GM12892 (cell line): ENCODE data around the gene ANKRD9.

Experiments
- POLR2A ChIP-seq: IDR thresholded peaks from 2 replicates; pipeline ENCODE4 v1.6.1; 2011; ENCODE audit warnings: low read depth, low read length, control low read depth
- POLR2AphosphoS5 ChIP-seq: IDR thresholded peaks from 2 replicates; pipeline ENCODE4 v1.6.1; 2011; ENCODE audit warnings: low read depth, low read length, control low read depth

DNA sequence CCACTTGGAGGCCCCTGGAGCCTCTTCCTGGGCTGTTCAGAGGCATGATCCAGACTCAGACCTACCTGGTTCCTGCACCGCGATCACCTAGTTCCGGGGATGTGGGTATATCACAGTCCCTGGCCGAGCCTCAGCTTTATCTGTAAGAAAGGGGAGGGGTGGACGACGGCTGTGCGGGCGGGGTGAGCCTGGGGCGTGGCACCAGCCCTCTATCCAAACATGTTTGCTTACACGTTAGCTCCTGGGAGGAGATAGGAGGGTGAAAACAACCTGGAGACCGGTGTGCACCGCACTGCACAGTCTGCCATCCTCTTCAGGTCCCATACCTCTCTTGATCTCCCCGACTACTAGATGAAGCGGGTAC lies 1.2 kb downstream of the ANKRD9 start:
- TF ChIP-seq POLR2A (no peak), POLR2AphosphoS5 (no peak)
